Measurements from ENCODE around the gene RNU6-9.

RNU6-9 gene

DNA sequence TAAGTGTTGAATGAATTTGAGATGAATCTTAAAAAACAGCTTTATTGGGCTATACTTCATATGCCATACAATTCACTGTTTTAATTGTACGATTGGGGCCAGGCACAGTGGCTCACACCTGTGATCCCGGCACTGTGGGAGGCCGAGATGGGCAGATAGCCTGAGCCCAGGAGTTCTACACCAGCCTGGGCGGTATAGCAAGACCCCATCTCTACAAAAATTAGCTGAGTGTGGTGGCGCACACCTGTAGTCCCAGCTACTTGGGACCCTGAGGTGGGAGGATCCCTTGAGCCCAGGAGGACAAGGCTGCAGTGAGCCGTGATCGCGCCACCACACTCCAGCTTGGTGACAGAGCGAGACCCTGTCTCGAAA lies 42.9 kb downstream of the RNU6-9 start:
- DNase-seq: no peak

DNA sequence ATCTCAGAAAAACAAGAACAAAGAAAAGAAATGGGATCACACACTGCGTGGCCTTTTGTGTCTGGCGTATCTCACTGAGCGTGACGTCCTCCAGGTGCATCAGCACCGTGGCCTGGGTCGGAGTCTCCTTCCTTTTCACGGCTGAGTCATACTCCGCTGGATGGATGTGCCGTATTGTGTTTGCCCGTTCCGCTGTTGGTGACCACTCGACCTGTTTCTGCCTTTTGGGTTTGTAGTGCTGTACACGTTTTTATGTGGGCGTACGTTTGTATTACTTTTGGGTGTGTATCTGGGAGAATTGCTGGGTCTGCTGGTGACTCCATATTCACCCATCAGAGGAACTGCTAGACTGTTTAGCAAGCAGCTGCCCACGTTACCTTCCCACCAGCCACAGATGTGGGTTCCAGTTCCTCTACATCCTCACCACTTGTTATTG lies 44.0 kb downstream of the RNU6-9 start:
- no peak for DNase-seq

DNA sequence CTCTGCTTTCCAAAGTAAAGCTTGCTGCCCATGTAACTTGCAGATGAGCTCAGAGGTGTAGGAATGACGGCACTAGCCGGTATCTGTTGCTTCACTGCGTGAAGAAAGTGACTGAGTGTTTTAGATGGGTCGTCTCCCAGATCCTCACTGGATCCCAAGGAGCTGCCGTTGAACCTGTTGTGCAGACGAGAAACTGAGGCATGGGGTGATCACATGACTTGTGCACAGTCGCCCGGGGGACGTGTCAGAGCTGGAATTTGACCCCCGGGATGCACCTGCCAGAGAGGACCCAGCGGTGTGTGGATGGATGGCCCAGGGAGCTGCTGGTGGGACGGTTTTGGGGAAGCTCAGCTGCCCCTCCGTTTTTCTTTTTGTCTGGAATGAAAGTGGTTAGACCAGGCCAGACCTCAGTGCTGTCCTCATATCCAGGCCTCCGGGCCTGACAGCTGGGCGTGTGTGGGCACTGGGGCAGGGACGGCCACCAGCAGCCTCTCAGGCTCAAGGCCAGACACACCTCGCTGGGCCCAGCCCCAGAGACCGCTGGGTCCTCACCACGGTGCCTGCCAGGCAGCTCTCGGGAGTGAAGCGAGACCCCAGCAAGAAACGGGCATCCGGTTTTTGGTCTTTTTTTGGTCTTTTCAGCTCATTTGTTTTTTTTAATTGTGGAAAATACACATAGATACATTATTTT lies 45.1 kb downstream of the RNU6-9 start:
- DNase-seq: no peak

DNA sequence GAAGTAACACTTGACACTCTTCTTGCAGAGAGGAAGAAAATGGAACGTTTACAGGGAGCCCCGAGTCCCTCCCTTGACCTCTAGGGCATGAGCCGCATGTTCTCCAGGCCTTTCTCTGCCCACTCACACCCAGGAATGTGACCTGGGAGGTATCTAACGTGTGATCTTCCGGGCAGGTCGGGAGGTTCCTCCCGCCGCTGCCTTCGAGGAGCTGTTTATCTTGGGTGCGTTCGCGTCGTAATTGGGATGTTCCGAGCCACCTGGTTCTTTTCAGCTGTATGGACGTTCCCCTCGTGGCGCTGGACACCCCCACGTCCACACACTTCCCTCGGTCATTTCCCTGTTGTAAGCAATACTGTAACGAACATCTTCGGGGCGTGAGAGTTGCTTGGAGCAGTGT lies 46.2 kb downstream of the RNU6-9 start:
- DNase-seq: no peak

DNA sequence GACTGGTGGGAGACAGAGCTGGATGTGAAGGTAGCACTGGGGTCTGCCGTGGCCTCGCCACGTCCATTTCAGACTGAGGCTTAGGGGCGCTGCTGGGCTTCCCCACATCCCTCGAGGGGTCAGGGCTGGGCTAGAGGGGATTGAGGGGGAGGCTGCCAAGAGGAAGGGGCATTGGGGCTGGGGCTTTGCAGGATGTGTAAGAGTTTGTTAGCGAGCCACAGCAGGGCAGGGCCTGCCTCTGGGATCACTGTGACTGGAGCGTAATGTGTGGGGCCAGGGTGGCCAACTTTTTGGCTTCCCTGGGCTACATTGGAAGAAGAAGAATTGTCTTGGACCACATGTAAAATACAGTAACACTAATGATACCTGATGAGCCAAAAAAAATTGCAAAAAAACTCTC lies 46.6 kb downstream of the RNU6-9 start:
- DNase-seq: no peak

DNA sequence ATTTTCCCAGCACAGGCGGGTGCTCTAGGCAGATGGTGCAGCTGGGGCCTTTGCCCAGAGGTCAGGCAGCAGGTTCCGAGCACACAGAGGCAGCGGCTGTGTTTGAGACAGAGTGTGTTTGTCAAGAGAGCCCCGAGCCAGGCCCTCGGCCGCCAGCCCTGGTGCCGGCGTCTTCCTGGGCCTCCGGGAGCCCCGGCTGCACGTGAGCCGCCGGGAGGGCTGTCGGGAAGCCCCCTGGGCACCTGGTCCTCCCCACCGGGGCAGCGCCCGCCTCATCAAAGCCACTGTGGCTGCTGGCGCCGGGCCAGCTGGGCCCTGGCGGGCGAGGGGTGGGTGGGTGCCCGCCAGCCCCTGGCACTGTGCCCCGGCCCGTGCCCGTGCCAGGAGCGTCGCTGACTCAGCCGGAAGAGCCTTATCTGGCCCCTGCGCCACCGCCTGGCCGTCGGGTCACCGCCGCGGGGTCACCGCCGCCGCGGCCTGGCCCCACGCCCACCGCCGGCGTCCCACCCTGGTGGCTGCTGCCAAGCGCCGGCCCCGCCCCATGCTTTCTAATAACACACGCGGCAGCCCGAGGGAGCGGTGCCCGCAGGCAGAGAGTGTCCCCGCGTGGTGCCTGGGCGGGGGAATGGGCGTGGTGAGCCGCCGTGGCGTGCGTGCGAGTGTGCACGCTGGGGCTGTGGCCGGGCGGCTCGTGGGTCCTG lies 47.5 kb downstream of the RNU6-9 start:
- DNase-seq: peak in 1 of 2 experiments; percentile 46

DNA sequence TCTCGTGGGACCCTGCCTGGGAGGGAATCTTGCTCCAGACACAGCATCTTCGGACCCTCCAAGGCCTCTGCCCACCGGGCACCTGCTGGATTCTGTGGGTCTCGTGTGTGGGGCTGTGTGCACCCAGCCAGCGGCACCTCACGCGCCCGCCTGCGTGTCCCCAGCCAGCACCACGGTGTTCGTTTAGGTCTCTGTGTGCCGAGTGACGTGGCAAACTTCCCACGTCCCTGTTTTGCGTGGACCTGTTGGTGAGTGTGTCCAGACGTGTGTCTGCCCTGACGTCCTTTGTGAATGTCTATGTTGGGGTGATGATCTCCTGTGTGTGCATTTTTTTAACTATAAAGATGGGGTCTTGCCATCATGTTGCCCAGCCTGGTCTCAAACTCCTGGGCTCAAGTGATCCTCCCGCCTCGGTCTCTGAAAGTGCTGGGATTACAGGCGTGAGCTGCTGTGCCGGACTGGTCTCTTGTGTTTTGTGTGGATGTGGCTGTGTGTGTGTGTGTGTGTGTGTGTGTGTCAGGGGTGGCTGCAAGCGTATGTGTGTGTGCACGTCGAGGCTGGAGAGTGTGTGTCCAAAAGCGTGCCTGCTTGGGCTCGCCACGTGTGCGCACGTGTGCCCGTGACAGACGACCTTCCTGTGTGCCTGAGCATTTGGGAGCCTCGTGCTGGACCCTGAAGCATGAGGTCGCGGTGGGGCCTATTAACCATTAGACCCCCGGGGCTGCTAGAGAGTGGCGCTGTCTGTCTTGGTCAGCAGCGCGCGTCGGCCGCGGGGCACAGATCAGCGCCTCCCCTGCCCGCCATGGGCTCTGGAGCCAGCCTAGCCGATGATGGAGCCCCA lies 48.2 kb downstream of the RNU6-9 start:
- no peak for DNase-seq

DNA sequence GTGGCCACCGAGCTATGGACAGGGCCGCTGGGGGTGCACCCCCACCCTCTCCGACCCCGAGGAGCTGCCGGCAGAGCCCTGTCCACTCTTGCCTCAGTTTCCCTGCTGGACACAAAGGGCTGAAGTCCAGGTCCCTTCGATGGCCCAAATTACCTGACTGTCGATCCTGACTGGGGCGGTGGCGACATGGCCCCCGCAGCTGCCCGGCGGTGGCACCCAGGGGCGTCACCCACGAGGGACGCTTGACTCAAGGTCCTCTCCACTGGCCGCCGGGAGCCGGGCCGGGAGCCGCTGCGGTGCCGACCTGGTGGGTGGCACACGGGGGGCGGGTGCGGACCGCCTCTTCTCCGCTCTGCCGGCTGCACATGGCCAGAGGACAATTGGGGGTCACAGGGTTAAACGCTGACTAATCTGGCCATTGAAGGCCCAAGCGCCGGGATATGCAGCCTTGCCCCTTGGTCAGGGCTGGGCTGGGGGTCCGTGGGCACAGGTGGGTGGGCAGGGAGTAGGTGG lies 48.9 kb downstream of the RNU6-9 start:
- no peak for DNase-seq

All from NCI-H526 (cell line).